ENCODE results near the gene VTI1A.

GRCh38 chr10:112687647-112688046 lies 240.6 kb downstream of the VTI1A start:
- TF ChIP-seq CTCF (IDR thresholded peaks at IDR 0.05; ENCODE audit: low read depth, low read length) = no peak
- no peak for TF ChIP-seq MAX (IDR thresholded peaks at IDR 0.05; ENCODE audit: low read depth, low read length)
- TF ChIP-seq POLR2A (IDR thresholded peaks at IDR 0.05; ENCODE audit: extremely low read depth, insufficient read length) = no peak
- no peak for TF ChIP-seq MYC (IDR thresholded peaks at IDR 0.05; ENCODE audit: low read depth, low read length)

All from NB4 (cell line).